ENCODE results near the gene RELT. TPM values are rescaled to one million over a fixed set of nuclear protein-coding genes. Genes with fewer than 3 reads are reported as not detected.

Gene RELT
- total and polyA plus RNA-seq, 10 donors, result 13.5 to 79.8 (median 39.5) TPM

DNA sequence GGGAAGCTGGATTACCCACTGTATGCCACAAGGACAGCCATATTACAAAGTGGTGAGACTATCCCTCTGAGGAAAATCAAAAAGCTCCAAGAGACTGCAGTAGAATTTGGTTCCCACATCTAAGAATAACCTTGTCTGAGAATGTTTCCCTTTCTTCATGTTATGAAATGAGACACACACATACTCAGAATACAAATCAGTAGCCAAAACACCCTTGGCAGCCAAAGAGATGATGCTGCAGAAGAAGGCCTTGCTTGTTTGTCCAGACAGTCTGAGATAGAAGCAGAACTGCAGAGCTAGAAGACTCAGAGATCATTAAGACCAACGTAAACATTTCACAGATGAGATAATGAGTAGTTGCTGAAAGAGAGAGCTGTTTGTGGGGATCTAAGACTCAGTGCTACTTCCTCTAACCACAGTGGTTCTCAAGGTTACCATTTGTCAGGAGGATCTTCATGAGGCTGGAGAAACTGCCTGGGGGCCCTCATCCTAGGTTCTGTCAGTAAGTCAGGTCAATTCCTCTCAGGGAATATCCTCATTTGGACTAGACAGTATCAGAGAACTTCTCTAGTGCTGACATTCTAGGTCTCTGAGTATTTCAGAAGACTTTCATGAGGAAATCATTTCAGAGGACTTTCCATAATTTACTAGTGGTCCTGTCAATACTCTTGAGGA lies 38.9 kb downstream of the RELT start:
- Histone ChIP-seq H3K9me3 (no peaks in the 10 kb centered on the region), H3K27ac (peak overlapping the region in 4 of 8 donors; percentile 6 to 47 (median 24)), H3K27me3 (replicated peaks in 1 of 7) (no peaks in the 10 kb centered on the region), H3K4me3 (no peak overlapping the region), H3K36me3 (peaks cover 0 to 88% (median 16%) of the 10 kb centered on the region in 6 donors), H3K4me1 (peaks cover 0 to 20% (median 0%) of the 10 kb centered on the region in 6 donors)
- WGBS, 5 donors, result 40 to 57% (median 54%) methylated on average over 1 of the region's 1 CpG
- no peak for TF ChIP-seq CTCF (IDR thresholded peaks at IDR 0.05 in 8 of 11, conservative IDR thresholded peaks at IDR 0.05 in 3 of 11)
- no peak for TF ChIP-seq POLR2A (IDR thresholded peaks at IDR 0.05)
- TF ChIP-seq POLR2AphosphoS5 (IDR thresholded peaks at IDR 0.05), result no peak
- DNase-seq, result no peak
- intact Hi-C loops (cut with DNase I; ENCODE audit: low total_unique reads), result no loop called here

DNA sequence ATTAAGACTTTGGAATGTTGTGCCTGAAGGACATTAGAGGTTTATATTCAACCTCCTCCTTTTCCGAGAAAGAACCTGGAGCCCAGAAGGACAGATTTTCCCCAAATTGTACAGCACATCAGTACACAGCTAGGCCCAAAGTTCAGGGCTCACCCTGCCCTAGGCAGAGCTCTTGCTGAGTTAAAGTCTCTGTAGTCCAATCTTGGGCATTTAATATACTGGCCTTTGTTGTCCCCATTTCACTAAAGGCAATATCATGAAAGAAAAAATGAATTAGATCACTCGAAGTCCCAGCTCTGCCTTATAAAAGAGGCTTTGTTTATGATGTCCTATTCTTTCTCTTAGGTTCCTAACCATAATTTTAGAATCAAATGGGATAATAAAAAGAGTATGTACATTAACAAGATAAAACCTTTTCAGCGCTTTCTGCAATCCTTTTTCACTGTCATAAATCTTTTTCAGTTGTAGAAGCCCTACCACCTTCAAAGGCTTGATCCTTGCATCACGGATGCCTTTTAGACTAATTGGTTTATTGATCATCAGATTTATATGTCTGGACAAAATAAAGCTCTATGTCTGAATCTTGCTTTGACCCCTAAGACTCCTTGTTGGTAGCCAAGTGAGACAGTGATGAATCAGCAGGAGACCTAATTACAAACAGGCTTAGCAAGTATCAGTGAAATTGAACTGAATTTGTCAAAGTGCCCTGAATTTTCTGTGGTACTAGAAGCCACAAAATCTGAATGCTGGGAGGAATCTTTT lies 39.8 kb downstream of the RELT start:
- WGBS, 5 donors, result 95 to 97% (median 96%) methylated on average over 4 of the region's 4 CpGs
- Histone ChIP-seq H3K27me3 (replicated peaks in 1 of 7) (no peaks in the 10 kb centered on the region), H3K9me3 (no peaks in the 10 kb centered on the region), H3K4me1 (peaks cover 0 to 20% (median 0%) of the 10 kb centered on the region in 6 donors), H3K4me3 (no peak overlapping the region), H3K27ac (peak overlapping the region in 4 of 8 donors; percentile 6 to 47 (median 24)), H3K36me3 (peaks cover 0 to 87% (median 13%) of the 10 kb centered on the region in 6 donors)
- intact Hi-C loops (cut with DNase I; ENCODE audit: low total_unique reads), result no loop called here
- TF ChIP-seq CTCF (IDR thresholded peaks at IDR 0.05 in 8 of 11, conservative IDR thresholded peaks at IDR 0.05 in 3 of 11), result no peak
- TF ChIP-seq POLR2AphosphoS5 (IDR thresholded peaks at IDR 0.05), result no peak
- TF ChIP-seq POLR2A (IDR thresholded peaks at IDR 0.05), result no peak
- no peak for DNase-seq

DNA sequence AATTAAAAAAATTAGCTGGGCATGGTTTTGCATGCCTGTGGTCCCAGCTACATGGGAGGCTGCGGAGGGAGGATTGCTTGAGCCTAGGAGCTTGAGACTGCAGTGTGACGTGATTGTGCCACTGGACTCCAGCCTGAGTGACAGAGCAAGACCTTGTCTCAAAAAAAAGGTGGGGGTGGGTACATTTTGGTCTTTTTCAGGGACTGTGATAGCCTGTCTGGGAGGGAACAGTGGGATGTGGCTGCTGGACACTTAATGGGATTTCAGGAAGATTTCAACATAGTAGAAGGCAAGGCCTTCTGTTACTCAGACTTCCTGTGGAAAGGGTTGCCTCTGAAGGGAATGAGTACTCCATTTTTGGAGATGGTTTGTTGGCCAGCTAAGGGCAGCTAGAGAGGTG lies 40.6 kb downstream of the RELT start:
- WGBS, 5 donors, result 92 to 98% (median 95%) methylated on average over 2 of the region's 2 CpGs
- DNase-seq, result no peak
- Histone ChIP-seq H3K4me1 (peaks cover 0 to 20% (median 0%) of the 10 kb centered on the region in 6 donors), H3K27ac (no peak overlapping the region), H3K36me3 (peaks cover 0 to 87% (median 13%) of the 10 kb centered on the region in 6 donors), H3K27me3 (replicated peaks in 1 of 7) (no peaks in the 10 kb centered on the region), H3K4me3 (no peak overlapping the region), H3K9me3 (no peaks in the 10 kb centered on the region)
- intact Hi-C loops (cut with DNase I; ENCODE audit: low total_unique reads), result no loop called here
- no peak for TF ChIP-seq CTCF (IDR thresholded peaks at IDR 0.05 in 8 of 11, conservative IDR thresholded peaks at IDR 0.05 in 3 of 11)
- TF ChIP-seq POLR2A (IDR thresholded peaks at IDR 0.05), result no peak
- TF ChIP-seq POLR2AphosphoS5 (IDR thresholded peaks at IDR 0.05), result no peak

DNA sequence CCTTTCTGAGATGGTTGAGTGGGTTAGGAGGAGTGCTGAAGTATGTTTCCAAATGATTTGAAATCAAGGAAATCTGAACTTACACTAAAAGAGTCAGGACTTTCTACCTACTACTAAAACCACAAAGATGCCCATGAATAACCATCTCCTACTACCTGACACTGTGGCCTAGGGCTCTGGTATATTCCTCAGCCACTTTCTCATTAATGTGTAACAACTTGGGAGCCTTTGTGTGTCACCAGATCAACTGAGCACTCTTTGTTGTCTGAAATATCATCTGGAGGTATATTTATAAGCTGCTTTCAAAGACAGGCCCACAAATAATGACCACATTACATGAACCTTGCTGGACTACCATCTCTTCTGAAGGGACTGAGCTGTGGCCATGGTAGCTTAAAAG lies 43.9 kb downstream of the RELT start:
- Histone ChIP-seq H3K4me3 (no peak overlapping the region), H3K9me3 (no peaks in the 10 kb centered on the region), H3K36me3 (peaks cover 0 to 65% (median 13%) of the 10 kb centered on the region in 6 donors), H3K27ac (no peak overlapping the region), H3K4me1 (peaks cover 0 to 14% (median 0%) of the 10 kb centered on the region in 6 donors), H3K27me3 (replicated peaks in 1 of 7) (no peaks in the 10 kb centered on the region)
- TF ChIP-seq CTCF (IDR thresholded peaks at IDR 0.05 in 8 of 11, conservative IDR thresholded peaks at IDR 0.05 in 3 of 11) (no peak), POLR2AphosphoS5 (IDR thresholded peaks at IDR 0.05) (no peak), POLR2A (IDR thresholded peaks at IDR 0.05) (no peak)
- DNase-seq, result no peak
- intact Hi-C loops (cut with DNase I; ENCODE audit: low total_unique reads), result no loop called here

Data from spleen (tissue), 11 donors.